Measurements from ENCODE around the gene BATF3.
"Not testable (repeated sequence)": the region's sequence is repeated elsewhere in the genome, so short reads cannot be mapped to it uniquely, and the experiment has no call there.

BATF3 gene

DNA sequence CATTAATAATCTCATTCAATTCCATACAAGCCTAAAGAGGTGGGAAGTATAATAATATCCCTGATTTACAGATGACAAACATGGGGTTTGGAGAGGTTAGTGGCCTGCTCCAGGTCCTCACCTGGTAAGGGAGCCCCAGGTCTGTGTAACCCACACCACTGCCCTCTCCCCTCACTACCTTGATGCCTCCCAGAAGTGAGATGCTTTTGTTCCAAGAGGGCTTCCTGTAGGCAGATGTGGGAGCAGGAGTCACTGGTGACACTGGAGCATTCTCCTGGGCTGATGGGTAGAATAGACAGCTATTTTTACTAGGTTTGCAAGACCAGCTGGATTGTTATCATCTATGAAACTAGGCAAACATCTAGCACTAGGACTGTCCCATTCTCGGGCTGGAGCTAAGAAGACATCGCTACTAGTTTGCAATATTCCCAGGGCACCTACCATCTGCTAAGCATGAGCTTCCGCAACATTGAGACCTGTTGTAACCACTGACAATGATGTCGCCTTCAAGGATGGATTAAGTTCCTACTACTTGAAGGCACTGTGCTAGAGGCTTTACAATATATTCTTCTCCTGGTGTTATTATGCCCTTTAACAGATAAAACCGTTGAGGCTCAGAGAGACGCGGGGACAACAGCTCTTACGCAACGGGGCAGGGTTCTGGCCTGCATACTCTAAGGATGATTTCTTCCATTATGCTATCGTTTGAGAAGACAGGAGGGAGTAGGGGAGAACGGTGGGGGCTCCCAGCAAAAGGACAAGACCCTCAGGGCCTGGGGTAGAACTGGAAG, 35.0 kb downstream of the BATF3 start:
- no peak for FAIRE-seq
- DNase-seq (ENCODE audit: low spot score), result no peak

DNA sequence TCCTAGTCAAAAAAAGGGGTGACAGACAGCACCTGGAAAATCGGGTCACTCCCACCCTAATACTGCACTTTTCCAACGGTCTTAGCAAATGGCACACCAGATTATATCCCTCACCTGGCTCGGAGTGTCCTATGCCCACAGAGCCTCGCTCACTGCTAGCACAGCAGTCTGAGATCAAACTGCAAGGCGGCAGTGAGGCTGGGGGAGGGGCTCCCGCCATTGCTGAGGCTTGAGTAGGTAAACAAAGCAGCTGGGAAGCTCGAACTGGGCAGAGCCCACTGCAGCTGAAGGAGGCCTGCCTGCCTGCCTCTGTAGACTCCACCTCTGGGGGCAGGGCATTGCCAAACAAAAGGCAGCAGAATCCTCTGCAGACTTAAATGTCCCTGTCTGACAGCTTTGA, 41.4 kb downstream of the BATF3 start:
- not testable (repeated sequence) for DNase-seq (ENCODE audit: low spot score); FAIRE-seq

- DNase-seq (ENCODE audit: low spot score) (no peak), FAIRE-seq (no peak)
These were observed 42.9 kb downstream of the BATF3 start for GRCh38 chr1:212656730-212657129.

DNA sequence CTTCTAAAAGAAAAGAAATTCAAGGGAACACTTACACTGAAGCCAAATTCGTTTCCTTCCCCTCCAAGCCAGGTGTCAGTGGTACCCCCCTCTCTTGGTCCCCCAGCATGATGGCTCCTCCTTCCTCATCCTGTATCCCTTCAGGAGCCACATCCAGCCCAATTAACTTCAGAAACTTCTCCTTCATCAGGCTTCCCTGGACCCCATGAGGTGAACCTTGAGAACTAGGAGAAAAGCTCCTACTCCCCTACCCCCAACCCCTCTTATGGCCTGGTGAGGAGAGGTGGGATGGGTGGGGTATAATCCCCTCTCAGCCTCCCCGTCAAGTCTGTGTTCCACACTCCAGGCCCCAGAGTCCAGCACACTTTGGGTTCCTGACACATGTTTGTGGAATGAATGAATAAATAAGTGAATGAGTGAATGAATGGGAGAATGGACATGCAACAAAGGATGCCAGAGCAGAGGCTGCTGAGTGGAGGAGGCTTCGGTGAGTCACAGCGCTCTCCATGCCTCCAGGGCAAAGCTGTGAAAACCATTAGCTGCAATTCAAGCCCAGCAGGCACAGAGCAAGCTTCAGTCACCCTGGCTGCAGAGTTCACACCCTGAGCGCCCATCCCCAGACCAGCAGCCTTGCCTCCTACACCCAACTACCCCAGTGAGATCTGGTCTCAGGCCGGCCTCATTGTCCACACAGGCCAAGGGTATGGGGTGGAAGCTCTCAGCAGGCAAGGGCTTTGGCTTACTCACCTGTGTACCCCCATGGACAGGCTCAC, 43.8 kb downstream of the BATF3 start:
- FAIRE-seq, result no peak
- no peak for DNase-seq (ENCODE audit: low spot score)

DNA sequence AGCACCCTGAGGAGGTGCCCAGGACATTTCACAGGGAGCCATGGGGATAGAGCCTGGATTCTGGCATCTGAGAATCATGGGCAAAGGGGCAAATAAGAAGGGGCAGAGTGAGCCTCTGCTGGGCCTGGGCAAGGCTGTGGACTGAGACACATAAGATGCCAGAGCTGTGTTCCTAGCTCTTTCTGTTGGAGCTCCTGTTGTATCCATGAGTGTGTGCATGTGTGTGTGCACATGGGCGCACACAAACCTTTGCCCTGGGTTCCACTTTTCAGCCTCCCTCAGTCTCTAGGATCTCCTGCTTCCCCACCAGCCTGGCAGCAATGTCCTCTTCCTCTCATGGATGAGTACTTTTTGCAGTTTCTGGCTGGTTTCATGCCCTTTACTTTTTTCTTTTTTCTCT, 47.0 kb downstream of the BATF3 start:
- DNase-seq (ENCODE audit: low spot score) (no peak), FAIRE-seq (no peak)

- no peak for DNase-seq (ENCODE audit: low spot score)
- no peak for FAIRE-seq
These were observed 47.7 kb downstream of the BATF3 start for GRCh38 chr1:212651977-212652376.

DNA sequence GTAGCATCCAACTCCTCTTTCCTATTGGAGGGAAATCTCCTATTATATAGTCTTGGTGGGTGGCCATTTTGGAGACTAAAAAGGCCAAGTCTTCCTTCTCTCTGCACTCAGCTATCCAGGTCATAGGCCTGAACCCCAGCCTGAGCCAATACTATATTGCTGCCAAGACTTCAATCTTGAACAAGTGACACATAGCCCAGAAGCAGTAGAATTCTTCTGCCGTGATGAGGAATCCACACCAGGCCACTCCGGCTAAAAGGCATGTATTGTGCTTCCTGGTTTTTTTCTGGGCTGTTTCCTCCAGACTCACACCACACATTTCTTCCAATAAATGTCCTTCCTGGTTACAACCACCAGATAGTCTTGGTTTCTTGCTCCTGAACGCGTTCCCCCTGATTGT, 48.1 kb downstream of the BATF3 start:
- DNase-seq (ENCODE audit: low spot score) (no peak), FAIRE-seq (no peak)

DNA sequence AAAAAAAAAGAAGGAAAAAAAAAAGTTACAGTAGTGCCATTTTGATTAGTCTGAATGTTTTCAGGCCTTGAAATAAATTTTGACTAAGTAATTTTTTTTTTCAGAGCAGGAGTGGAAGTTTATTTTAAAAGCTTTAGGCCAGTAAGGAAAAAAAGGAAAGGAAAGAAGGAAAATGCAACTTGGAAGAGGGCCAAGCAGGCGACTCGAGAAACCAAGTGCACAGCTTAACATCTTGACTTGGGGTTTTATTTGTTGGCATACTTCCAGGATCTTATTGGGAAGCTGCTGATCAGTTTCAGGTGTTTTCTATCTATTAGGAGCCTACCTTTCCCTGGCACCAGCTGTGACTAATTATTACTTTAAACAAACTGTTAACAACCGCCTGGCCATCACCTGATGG, 49.4 kb downstream of the BATF3 start:
- no peak for DNase-seq (ENCODE audit: low spot score)
- FAIRE-seq, result no peak

DNA sequence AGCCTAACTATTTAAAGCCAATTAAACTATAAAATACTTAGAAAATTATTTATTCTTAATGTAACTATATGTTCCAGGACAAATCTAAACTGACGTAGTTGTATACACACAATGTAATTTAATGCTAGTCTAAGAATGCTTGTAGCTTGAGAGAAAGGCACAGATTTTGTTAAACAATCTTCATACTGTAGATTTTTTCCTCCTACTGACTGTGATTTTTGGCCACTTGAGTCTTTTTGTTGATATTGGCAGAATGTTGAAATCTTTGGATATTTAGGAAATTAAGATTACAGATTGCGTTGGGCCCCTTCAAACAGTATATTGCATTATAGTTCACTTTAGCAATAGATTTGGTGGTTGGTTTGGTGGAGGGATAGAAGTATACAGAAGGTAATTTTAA, 50.6 kb downstream of the BATF3 start:
- FAIRE-seq (no peak), DNase-seq (ENCODE audit: low spot score) (no peak)

- FAIRE-seq (no peak), DNase-seq (ENCODE audit: low spot score) (no peak)
These were observed 51.2 kb downstream of the BATF3 start for GRCh38 chr1:212648431-212648830.

DNA sequence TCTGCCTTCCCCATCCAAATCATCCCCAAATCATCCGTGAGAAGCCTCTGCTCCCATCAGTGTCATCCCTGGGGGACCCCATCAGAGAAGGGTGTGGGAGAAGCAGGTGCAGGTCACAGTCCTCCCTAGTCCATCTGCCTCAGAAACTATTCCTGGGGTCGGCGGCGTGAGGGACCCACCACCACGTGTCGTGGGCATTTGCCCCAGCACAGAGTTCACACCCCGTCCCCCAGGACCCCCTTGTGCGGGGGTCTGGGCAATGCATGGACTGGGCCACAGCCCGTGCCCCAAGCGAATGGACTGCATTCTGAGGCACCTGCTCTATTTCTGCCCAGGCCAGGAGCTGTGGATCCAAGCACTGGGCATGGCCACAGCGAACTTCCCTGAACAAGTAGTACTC, 52.6 kb downstream of the BATF3 start:
- FAIRE-seq, result no peak
- DNase-seq (ENCODE audit: low spot score), result no peak

DNA sequence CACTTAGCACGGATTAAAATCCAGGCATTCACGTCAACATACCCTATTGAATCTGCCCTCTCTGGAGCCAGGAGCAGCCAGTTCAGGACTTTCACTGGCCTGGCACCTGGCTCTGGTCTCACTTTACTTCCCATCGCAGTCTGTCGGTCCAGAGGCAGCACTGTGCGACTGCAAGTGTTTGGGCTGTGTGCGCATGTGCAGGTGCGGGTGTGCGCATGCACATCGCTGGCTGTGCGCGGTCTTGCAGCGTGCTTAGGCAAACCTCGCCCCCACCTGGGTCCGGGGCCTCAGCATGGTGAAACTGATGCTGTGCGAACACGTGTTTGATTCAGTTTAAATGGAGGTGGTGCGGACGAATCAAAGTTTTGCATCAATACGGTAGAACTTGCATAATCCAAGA, 53.1 kb downstream of the BATF3 start:
- DNase-seq (ENCODE audit: low spot score) (no peak), FAIRE-seq (no peak)

- DNase-seq (ENCODE audit: low spot score), result no peak
These were observed 53.8 kb downstream of the BATF3 start for GRCh38 chr1:212645546-212646543.

DNA sequence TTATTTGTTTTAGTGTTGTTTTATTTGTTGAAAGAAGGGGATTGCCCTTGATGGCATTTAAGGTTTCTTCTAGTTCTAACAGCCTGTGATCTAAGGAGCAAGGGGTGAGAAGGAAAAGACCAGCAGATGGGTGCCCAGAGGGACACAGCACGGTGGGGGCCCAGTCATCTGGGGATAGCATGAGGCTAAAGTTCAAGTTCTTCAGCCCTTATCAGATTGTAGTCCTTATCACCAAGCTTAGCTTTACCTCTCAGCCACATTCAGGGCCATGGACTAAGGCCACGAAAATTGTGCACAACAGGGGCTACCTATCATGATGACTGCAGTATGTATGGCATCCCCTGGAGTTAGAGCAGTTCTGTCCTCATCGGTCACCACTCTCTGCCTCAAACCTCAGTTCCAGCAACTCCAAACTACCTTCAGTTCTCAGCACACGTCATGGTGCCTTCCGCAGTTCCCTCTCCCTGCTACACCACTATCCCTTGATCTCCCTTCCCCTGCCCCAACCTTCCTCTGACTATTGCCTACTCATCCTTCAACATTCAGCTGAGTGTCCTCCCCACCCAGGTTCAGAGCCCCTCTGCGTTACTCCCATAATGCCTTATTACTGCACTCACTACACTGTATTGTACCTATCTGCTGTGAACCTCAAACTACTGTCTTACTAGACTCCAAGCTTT, 54.6 kb downstream of the BATF3 start:
- FAIRE-seq, result no peak
- no peak for DNase-seq (ENCODE audit: low spot score)

More at GRCh38 chr1:212645546-212646543, 53.8 kb downstream of the BATF3 start:
- no peak for FAIRE-seq

DNA sequence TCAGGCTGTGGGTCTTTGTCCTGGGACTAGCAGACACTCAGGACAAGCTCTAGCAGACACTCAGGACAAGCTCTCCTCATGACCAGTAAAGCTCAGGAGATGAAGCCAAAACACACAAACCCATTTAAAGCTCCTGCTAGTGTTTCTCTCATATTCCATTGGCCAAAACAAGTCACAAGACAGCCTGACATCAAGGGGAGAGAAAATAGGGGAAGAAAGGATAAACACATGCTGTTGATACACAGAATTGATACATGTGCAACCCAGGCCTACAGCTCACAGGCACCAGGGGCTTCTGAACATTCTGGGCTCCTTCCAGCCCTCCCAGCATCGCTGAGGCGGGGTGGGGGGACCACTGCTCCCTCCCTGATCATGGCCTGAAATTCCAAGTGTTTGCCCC, 55.8 kb downstream of the BATF3 start:
- FAIRE-seq, result no peak
- no peak for DNase-seq (ENCODE audit: low spot score)

GRCh38 chr1:212641956-212642355, 57.7 kb downstream of the BATF3 start:
- no peak for FAIRE-seq

GRCh38 chr1:212640223-212640878, 59.3 kb downstream of the BATF3 start:
- DNase-seq (ENCODE audit: low spot score), result no peak
- FAIRE-seq, result no peak

More at GRCh38 chr1:212641956-212642355, 57.7 kb downstream of the BATF3 start:
- no peak for DNase-seq (ENCODE audit: low spot score)

GRCh38 chr1:212639524-212639923, 60.1 kb downstream of the BATF3 start:
- not testable (repeated sequence) for DNase-seq (ENCODE audit: low spot score); FAIRE-seq

- FAIRE-seq (no peak), DNase-seq (ENCODE audit: low spot score) (no peak)
These were observed 61.0 kb downstream of the BATF3 start for GRCh38 chr1:212638492-212639151.

DNA sequence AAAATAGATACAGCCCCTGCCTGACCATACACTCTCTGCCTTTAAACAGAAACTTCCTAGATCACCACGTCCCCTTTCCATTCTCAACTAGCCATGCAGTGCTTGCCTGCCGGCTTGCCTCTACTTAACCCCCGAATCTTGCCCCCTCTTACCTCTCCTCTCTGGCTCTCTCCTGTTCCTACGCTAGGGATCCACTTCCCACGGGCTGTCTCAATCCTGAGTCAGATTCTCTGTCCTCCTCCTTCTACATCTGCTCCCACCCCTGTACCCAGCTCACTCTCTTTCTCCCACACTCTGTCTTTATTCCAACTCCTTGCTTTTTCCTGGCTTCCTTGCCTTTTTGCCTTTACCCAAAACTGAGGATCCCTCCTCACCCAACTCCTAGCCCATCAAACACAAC, 61.7 kb downstream of the BATF3 start:
- DNase-seq (ENCODE audit: low spot score) (no peak), FAIRE-seq (no peak)

Measured in RCC 7860 (cell line).